ENCODE data around the gene GAS2L3. TPM values are rescaled to one million over a fixed set of nuclear protein-coding genes. Genes with fewer than 3 reads are reported as not detected.
"Not testable (repeated sequence)": the region's sequence is repeated elsewhere in the genome, so short reads cannot be mapped to it uniquely, and the experiment has no call there.

GAS2L3 gene
- total RNA-seq, 2 experiments from 2014 or later: 13.5 to 21.5 TPM

DNA sequence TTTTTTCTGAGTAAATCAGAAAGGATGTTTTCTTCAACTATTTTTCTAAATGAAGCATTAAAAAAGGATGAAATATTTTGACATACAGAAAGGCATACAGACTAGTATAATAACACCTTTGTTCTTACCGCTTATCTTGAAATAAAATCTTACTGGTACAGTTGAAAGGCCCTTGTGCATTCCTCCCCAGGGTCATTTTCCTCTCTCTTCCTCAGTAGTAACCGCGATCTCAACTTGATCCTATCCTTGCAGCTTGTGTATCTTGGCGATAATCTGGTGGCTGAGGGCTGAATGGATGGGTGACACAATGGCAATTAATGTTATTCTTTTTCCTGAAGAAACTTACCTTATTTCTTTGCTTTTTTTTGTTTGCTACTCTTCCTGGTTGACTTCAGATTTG, 18.5 kb downstream of the GAS2L3 start:
- Histone ChIP-seq H3K79me2 (ENCODE audit: insufficient read depth, low read depth, low read length) (no peaks in the 10 kb centered on the region), H2AFZ (ENCODE audit: low read length) (no peak overlapping the region), H3K4me1 (ENCODE audit: insufficient read depth, low read length, poor library complexity, severe bottlenecking) (no peaks in the 10 kb centered on the region), H3K4me2 (ENCODE audit: low read length) (no peak overlapping the region), H3K27ac (ENCODE audit: low read depth, low read length, poor library complexity, severe bottlenecking) (no peak overlapping the region), H3K9me2 (ENCODE audit: insufficient read depth, low read length) (no peaks in the 10 kb centered on the region), H3K4me3 (ENCODE audit: low read depth, low read length, poor library complexity, severe bottlenecking) (no peak overlapping the region), H4K20me1 (ENCODE audit: insufficient read depth, low read length) (no peaks in the 10 kb centered on the region), H3K36me3 (ENCODE audit: insufficient read depth, low read length) (no peaks in the 10 kb centered on the region), H3K9me3 (ENCODE audit: low read length) (no peaks in the 10 kb centered on the region)
- BruUV-seq (replicated peaks): no TSS peak
- ChIA-PET POLR2A (interaction anchor here (1.0 kb wide), 1 partner anchor 13 kb away, joined by 4 read pairs; no protein-coding TSS in a partner anchor), CTCF (ENCODE audit: unreplicated experiment) (no interaction called here)
- no peak for DNase-seq (ENCODE audit: low spot score)
- intact Hi-C loops (cut with micrococcal nuclease; ENCODE audit: unreplicated experiment): no loop called here
- TF ChIP-seq EZH2phosphoT487 (IDR thresholded peaks at IDR 0.05; ENCODE audit: borderline replicate concordance, low read depth, low read length): no peak
- TF ChIP-seq, protein P1, sequence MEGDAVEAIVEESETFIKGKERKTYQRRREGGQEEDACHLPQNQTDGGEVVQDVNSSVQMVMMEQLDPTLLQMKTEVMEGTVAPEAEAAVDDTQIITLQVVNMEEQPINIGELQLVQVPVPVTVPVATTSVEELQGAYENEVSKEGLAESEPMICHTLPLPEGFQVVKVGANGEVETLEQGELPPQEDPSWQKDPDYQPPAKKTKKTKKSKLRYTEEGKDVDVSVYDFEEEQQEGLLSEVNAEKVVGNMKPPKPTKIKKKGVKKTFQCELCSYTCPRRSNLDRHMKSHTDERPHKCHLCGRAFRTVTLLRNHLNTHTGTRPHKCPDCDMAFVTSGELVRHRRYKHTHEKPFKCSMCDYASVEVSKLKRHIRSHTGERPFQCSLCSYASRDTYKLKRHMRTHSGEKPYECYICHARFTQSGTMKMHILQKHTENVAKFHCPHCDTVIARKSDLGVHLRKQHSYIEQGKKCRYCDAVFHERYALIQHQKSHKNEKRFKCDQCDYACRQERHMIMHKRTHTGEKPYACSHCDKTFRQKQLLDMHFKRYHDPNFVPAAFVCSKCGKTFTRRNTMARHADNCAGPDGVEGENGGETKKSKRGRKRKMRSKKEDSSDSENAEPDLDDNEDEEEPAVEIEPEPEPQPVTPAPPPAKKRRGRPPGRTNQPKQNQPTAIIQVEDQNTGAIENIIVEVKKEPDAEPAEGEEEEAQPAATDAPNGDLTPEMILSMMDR (conservative IDR thresholded peaks at IDR 0.05; ENCODE audit: low read length): no peak

DNA sequence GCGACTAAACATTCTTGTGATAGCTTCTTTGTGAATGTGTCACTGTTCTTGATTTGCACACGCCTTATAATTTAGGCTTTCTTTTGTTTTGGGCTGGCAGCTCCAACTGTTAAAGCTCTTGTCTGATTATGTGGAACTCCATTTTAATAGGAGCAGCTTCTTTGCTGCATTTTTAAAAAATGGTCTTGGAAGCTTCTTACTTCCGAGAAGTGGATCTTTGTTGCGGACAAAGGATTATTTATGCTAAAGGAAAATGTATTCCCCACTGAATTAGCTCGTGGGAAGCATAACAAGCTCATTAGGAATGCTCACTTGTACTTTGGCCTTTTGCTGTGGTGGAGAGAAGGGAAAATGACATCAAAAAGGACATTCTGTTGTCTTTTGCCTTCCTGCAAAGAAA, 20.0 kb downstream of the GAS2L3 start:
- Histone ChIP-seq H3K9me3 (ENCODE audit: low read length) (no peaks in the 10 kb centered on the region), H4K20me1 (ENCODE audit: insufficient read depth, low read length) (no peaks in the 10 kb centered on the region), H3K9me2 (ENCODE audit: insufficient read depth, low read length) (no peaks in the 10 kb centered on the region), H3K36me3 (ENCODE audit: insufficient read depth, low read length) (no peaks in the 10 kb centered on the region), H2AFZ (ENCODE audit: low read length) (no peak overlapping the region), H3K4me1 (ENCODE audit: insufficient read depth, low read length, poor library complexity, severe bottlenecking) (no peaks in the 10 kb centered on the region), H3K27ac (ENCODE audit: low read depth, low read length, poor library complexity, severe bottlenecking) (no peak overlapping the region), H3K4me3 (ENCODE audit: low read depth, low read length, poor library complexity, severe bottlenecking) (no peak overlapping the region), H3K79me2 (ENCODE audit: insufficient read depth, low read depth, low read length) (no peaks in the 10 kb centered on the region), H3K4me2 (ENCODE audit: low read length) (no peak overlapping the region)
- BruUV-seq (replicated peaks): no TSS peak
- TF ChIP-seq EZH2phosphoT487 (IDR thresholded peaks at IDR 0.05; ENCODE audit: borderline replicate concordance, low read depth, low read length): no peak
- TF ChIP-seq, protein P1 (conservative IDR thresholded peaks at IDR 0.05; ENCODE audit: low read length): no peak
- POLR2A ChIA-PET: interaction anchor here (0.6 to 1.8 kb wide), 3 partner anchors 10 to 1477 kb away, joined by 4 to 13 read pairs (median 5); no protein-coding TSS in a partner anchor
- intact Hi-C loops (cut with micrococcal nuclease; ENCODE audit: unreplicated experiment): no loop called here
- no peak for DNase-seq (ENCODE audit: low spot score)
- CTCF ChIA-PET (ENCODE audit: unreplicated experiment): no interaction called here

DNA sequence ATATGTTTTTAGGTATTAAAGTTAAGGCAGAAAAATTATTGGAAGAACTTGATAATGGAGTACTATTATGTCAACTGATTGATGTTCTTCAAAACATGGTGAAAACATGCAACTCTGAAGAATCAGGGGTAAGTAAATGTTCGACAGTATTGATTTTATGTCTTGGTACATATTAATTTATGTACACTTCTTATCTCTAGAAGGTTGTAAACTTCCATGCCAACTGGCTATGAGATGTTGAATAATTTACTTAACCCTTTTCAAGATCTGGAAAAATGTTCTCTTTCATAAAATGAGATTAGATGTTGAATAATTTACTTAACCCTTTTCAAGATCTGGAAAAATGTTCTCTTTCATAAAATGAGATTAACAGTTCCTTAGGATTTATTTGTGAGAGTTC, 28.1 kb downstream of the GAS2L3 start:
- ChIA-PET POLR2A (no interaction called here), CTCF (ENCODE audit: unreplicated experiment) (no interaction called here)
- no peaks in the 10 kb centered on the region for H3K36me3 ChIP-seq (ENCODE audit: insufficient read depth, low read length)
- H3K9me2 ChIP-seq (ENCODE audit: insufficient read depth, low read length): no peaks in the 10 kb centered on the region
- H3K4me3 ChIP-seq (ENCODE audit: low read depth, low read length, poor library complexity, severe bottlenecking): no peak overlapping the region
- no peaks in the 10 kb centered on the region for H3K9me3 ChIP-seq (ENCODE audit: low read length)
- intact Hi-C loops (cut with micrococcal nuclease; ENCODE audit: unreplicated experiment): no loop called here
- H3K4me2 ChIP-seq (ENCODE audit: low read length): no peak overlapping the region
- H4K20me1 ChIP-seq (ENCODE audit: insufficient read depth, low read length): no peaks in the 10 kb centered on the region
- no peak overlapping the region for H2AFZ ChIP-seq (ENCODE audit: low read length)
- H3K27ac ChIP-seq (ENCODE audit: low read depth, low read length, poor library complexity, severe bottlenecking): no peak overlapping the region
- no TSS peak for BruUV-seq (replicated peaks)
- H3K4me1 ChIP-seq (ENCODE audit: insufficient read depth, low read length, poor library complexity, severe bottlenecking): no peaks in the 10 kb centered on the region
- no peaks in the 10 kb centered on the region for H3K79me2 ChIP-seq (ENCODE audit: insufficient read depth, low read depth, low read length)
- TF ChIP-seq, protein P1 (conservative IDR thresholded peaks at IDR 0.05; ENCODE audit: low read length): no peak
- no peak for TF ChIP-seq EZH2phosphoT487 (IDR thresholded peaks at IDR 0.05; ENCODE audit: borderline replicate concordance, low read depth, low read length)
- no peak for DNase-seq (ENCODE audit: low spot score)

DNA sequence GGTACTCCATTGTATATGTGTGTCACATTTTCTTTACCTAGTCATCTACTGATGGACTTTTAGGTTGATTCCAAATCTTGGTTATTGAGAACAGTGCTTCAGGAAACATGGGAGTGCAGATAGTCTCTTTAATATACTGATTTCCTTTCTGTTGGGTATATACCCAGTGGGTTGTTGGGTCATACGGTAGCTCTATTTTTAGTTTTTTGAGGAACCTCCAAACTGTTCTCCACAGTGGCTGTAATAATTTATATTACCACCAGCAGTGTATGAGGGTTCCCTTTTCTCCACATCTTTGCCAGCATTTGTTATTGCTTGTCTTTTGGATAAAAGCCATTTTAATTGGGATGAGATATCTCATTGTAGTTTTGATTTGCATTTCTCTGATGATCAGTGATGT, 29.5 kb downstream of the GAS2L3 start:
- CTCF ChIA-PET (ENCODE audit: unreplicated experiment); DNase-seq (ENCODE audit: low spot score); H3K79me2 ChIP-seq (ENCODE audit: insufficient read depth, low read depth, low read length); H4K20me1 ChIP-seq (ENCODE audit: insufficient read depth, low read length); BruUV-seq (replicated peaks); H3K27ac ChIP-seq (ENCODE audit: low read depth, low read length, poor library complexity, severe bottlenecking); H3K9me3 ChIP-seq (ENCODE audit: low read length); intact Hi-C loops (cut with micrococcal nuclease; ENCODE audit: unreplicated experiment); H3K4me3 ChIP-seq (ENCODE audit: low read depth, low read length, poor library complexity, severe bottlenecking); H3K9me2 ChIP-seq (ENCODE audit: insufficient read depth, low read length); H3K4me1 ChIP-seq (ENCODE audit: insufficient read depth, low read length, poor library complexity, severe bottlenecking); H3K4me2 ChIP-seq (ENCODE audit: low read length); H3K36me3 ChIP-seq (ENCODE audit: insufficient read depth, low read length); H2AFZ ChIP-seq (ENCODE audit: low read length): not testable (repeated sequence)
- POLR2A ChIA-PET: interaction anchor here (2.0 kb wide), 1 partner anchor 9 kb away, joined by 13 read pairs; no protein-coding TSS in a partner anchor

All from OCI-LY7 (cell line).